NCI-H2196 (cell line): ENCODE data around the gene SARS2.

ENCODE experiments used
- DNase-seq: peaks from one replicate; lab custom pipeline; 2025; ENCODE audit not compliant: unreplicated experiment; lab: John Stamatoyannopoulos, UW

Gene SARS2

DNA sequence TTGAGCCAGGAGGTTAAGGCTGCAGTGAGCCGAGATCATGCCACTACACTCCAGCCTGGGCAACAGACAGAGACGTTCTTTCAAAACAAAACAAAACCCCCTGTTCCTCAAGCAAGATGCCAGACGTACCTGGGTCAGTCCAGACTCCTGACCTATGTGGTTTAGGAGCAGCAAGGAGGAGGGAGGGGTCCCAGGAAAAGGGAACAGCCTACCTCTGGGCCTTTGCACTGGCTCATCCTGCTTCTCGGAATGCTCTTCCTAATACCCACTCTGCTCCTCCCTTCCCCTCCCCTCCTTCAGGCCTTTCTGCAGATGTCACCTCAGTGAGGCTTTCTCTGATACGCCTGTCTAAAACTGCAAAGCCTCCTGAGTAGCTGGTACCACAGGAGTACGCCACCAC, 62.0 kb downstream of the SARS2 start:
- DNase-seq = no peak

DNA sequence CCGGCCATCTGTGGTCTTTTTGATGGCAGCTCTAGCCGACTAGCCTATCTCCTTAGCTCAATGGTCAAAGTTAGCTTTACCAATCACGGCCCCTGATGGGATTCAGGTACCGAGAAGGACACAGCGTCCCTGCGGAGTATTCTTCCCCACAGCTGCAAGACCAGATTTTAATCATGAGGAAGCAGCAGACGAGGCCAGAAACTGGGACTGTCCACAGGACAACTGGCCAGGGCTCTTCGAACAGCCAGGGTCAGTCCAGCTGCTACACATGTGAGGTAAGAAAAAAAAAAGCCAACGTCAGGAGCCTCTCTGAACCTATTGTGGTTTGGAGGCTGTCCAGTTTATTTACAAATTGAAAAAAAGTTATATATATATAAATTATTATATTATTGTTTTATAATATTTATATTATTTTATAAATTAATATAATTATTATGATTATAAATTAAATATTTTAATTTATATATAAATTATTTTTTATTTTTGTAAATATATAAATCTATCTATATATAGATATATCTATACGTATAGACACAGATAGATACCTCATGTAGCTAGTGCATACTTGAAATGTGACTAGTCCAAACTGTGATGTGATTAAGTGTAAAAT, 63.3 kb downstream of the SARS2 start:
- no peak for DNase-seq
